OCI-M2 (cell line): ENCODE measurements around the gene WNK1.
"Not testable (repeated sequence)": the region's sequence is repeated elsewhere in the genome, so short reads cannot be mapped to it uniquely, and the experiment has no call there.

Experiments
- DNase-seq: peaks from one replicate; lab custom pipeline; 2025; ENCODE audit not compliant: unreplicated experiment; lab: John Stamatoyannopoulos, UW

WNK1 gene

GRCh38 chr12:777550-778047 lies 25.2 kb downstream of the WNK1 start:
- DNase-seq: no peak

- DNase-seq: no peak
Observed at GRCh38 chr12:778615-779014, 26.2 kb downstream of the WNK1 start.

GRCh38 chr12:779745-780734 lies 27.7 kb downstream of the WNK1 start:
- DNase-seq: no peak

GRCh38 chr12:780750-781379 lies 28.5 kb downstream of the WNK1 start:
- DNase-seq: no peak

GRCh38 chr12:785706-786105 lies 33.3 kb downstream of the WNK1 start:
- no peak for DNase-seq

- no peak for DNase-seq
Observed at GRCh38 chr12:788288-788687, 35.9 kb downstream of the WNK1 start.

- DNase-seq: not testable (repeated sequence)
Observed at GRCh38 chr12:788762-789161, 36.4 kb downstream of the WNK1 start.

GRCh38 chr12:789852-790563 lies 37.6 kb downstream of the WNK1 start:
- no peak for DNase-seq

- no peak for DNase-seq
Observed at GRCh38 chr12:790608-791007, 38.2 kb downstream of the WNK1 start.

- DNase-seq: no peak
Observed at GRCh38 chr12:793037-793436, 40.7 kb downstream of the WNK1 start.

GRCh38 chr12:793711-794110 lies 41.3 kb downstream of the WNK1 start:
- DNase-seq: no peak

- DNase-seq: no peak
Observed at GRCh38 chr12:795305-795704, 42.9 kb downstream of the WNK1 start.

GRCh38 chr12:800401-800800 lies 48.0 kb downstream of the WNK1 start:
- DNase-seq: no peak

- no peak for DNase-seq
Observed at GRCh38 chr12:802242-803120, 50.1 kb downstream of the WNK1 start.

- DNase-seq: no peak
Observed at GRCh38 chr12:805022-805632, 52.7 kb downstream of the WNK1 start.

GRCh38 chr12:806200-806791 lies 53.9 kb downstream of the WNK1 start:
- DNase-seq: no peak

- no peak for DNase-seq
Observed at GRCh38 chr12:807041-807735, 54.8 kb downstream of the WNK1 start.

- DNase-seq: no peak
Observed at GRCh38 chr12:810116-810515, 57.7 kb downstream of the WNK1 start.
